Measurements from ENCODE around the gene KDM4C. TPM values are rescaled to one million over a fixed set of nuclear protein-coding genes. Genes with fewer than 3 reads are reported as not detected.

Gene KDM4C
- total and polyA plus RNA-seq, 2 experiments from 2014 or later, result 14.3 to 20.6 TPM

- TF ChIP-seq EZH2phosphoT487 (IDR thresholded peaks at IDR 0.05; ENCODE audit: insufficient read depth, low read depth), result no peak
- no peak for TF ChIP-seq EZH2 (IDR thresholded peaks at IDR 0.05; ENCODE audit: insufficient read depth, poor library complexity, severe bottlenecking)
- no peaks in the 10 kb centered on the region for H4K20me1 ChIP-seq (ENCODE audit: insufficient read depth)
- no peaks in the 10 kb centered on the region for H3K9me2 ChIP-seq (ENCODE audit: insufficient read depth)
- 89% methylated on average over 7 of the region's 7 CpGs for WGBS, 2 experiments (ENCODE audit: low coverage in 1 of 2, low lambda C conversion rate in 2 of 2, missing lambda C conversion rate in 2 of 2)
- DNase-seq, result no peak
- H3K27ac ChIP-seq, result no peak overlapping the region
- H3K9ac ChIP-seq, result no peak overlapping the region
- no peak overlapping the region for H2AFZ ChIP-seq
- peaks cover 1% of the 10 kb centered on the region; the same call in 1 of the 2 replicates for H3K4me1 ChIP-seq (ENCODE audit: insufficient read depth)
- H3K79me2 ChIP-seq (ENCODE audit: insufficient read depth), result no peaks in the 10 kb centered on the region
- no peaks in the 10 kb centered on the region for H3F3A ChIP-seq (ENCODE audit: insufficient read depth)
- H3K4me3 ChIP-seq, result no peak overlapping the region
- in situ Hi-C loops (cut with MboI), result no loop called here
- no peak overlapping the region for H3K4me2 ChIP-seq (ENCODE audit: unreplicated experiment)
- 0 out of 2 replicates have a peak, but pooled peaks cover 8% of the 10 kb centered on the region for H3K36me3 ChIP-seq (ENCODE audit: low read depth)
- H3K27me3 ChIP-seq (replicated peaks; ENCODE audit: insufficient read depth), result no peaks in the 10 kb centered on the region
- H3K9me3 ChIP-seq (ENCODE audit: low read depth), result no peaks in the 10 kb centered on the region
These were observed 345.6 kb downstream of the KDM4C start for GRCh38 chr9:7103367-7103766.

- in situ Hi-C loops (cut with MboI), result no loop called here
- H3K27ac ChIP-seq, result no peak overlapping the region
- no peaks in the 10 kb centered on the region for H4K20me1 ChIP-seq (ENCODE audit: insufficient read depth)
- H2AFZ ChIP-seq, result no peak overlapping the region
- no peaks in the 10 kb centered on the region for H3K27me3 ChIP-seq (replicated peaks; ENCODE audit: insufficient read depth)
- H3K4me1 ChIP-seq (ENCODE audit: insufficient read depth), result no peaks in the 10 kb centered on the region
- H3K79me2 ChIP-seq (ENCODE audit: insufficient read depth), result no peaks in the 10 kb centered on the region
- no peaks in the 10 kb centered on the region for H3F3A ChIP-seq (ENCODE audit: insufficient read depth)
- no peak overlapping the region for H3K4me2 ChIP-seq (ENCODE audit: unreplicated experiment)
- DNase-seq, result no peak
- TF ChIP-seq EZH2 (IDR thresholded peaks at IDR 0.05; ENCODE audit: insufficient read depth, poor library complexity, severe bottlenecking), result no peak
- TF ChIP-seq EZH2phosphoT487 (IDR thresholded peaks at IDR 0.05; ENCODE audit: insufficient read depth, low read depth), result no peak
- WGBS, 2 experiments (ENCODE audit: low coverage in 1 of 2, low lambda C conversion rate in 2 of 2, missing lambda C conversion rate in 2 of 2), result 76 to 79% methylated on average over 6 of the region's 6 CpGs
- H3K4me3 ChIP-seq, result no peak overlapping the region
- H3K9me3 ChIP-seq (ENCODE audit: low read depth), result no peaks in the 10 kb centered on the region
- 0 out of 2 replicates have a peak, but pooled peaks cover 8% of the 10 kb centered on the region for H3K36me3 ChIP-seq (ENCODE audit: low read depth)
- H3K9ac ChIP-seq, result no peak overlapping the region
- H3K9me2 ChIP-seq (ENCODE audit: insufficient read depth), result no peaks in the 10 kb centered on the region
These were observed 346.0 kb downstream of the KDM4C start for GRCh38 chr9:7103771-7104170.

GRCh38 chr9:7104625-7105024 lies 346.9 kb downstream of the KDM4C start:
- TF ChIP-seq EZH2 (IDR thresholded peaks at IDR 0.05; ENCODE audit: insufficient read depth, poor library complexity, severe bottlenecking), result no peak
- TF ChIP-seq EZH2phosphoT487 (IDR thresholded peaks at IDR 0.05; ENCODE audit: insufficient read depth, low read depth), result no peak
- Histone ChIP-seq H3K9me3 (ENCODE audit: low read depth) (no peaks in the 10 kb centered on the region), H3F3A (ENCODE audit: insufficient read depth) (no peaks in the 10 kb centered on the region), H3K9ac (no peak overlapping the region), H3K36me3 (ENCODE audit: low read depth) (0 out of 2 replicates have a peak, but pooled peaks cover 8% of the 10 kb centered on the region), H3K79me2 (ENCODE audit: insufficient read depth) (no peaks in the 10 kb centered on the region), H3K4me3 (no peak overlapping the region), H3K9me2 (ENCODE audit: insufficient read depth) (no peaks in the 10 kb centered on the region), H4K20me1 (ENCODE audit: insufficient read depth) (no peaks in the 10 kb centered on the region), H3K27me3 (replicated peaks; ENCODE audit: insufficient read depth) (no peaks in the 10 kb centered on the region), H3K4me2 (ENCODE audit: unreplicated experiment) (no peak overlapping the region), H3K4me1 (ENCODE audit: insufficient read depth) (no peaks in the 10 kb centered on the region), H3K27ac (no peak overlapping the region), H2AFZ (no peak overlapping the region)
- 91 to 95% methylated on average over 2 of the region's 2 CpGs for WGBS, 2 experiments (ENCODE audit: low coverage in 1 of 2, low lambda C conversion rate in 2 of 2, missing lambda C conversion rate in 2 of 2)
- in situ Hi-C loops (cut with MboI), result no loop called here
- DNase-seq, result no peak

GRCh38 chr9:7105095-7105494 lies 347.3 kb downstream of the KDM4C start:
- DNase-seq, result no peak
- H4K20me1 ChIP-seq (ENCODE audit: insufficient read depth), result no peaks in the 10 kb centered on the region
- 0 out of 2 replicates have a peak, but pooled peaks cover 8% of the 10 kb centered on the region for H3K36me3 ChIP-seq (ENCODE audit: low read depth)
- H3K9me3 ChIP-seq (ENCODE audit: low read depth), result no peaks in the 10 kb centered on the region
- H3K79me2 ChIP-seq (ENCODE audit: insufficient read depth), result no peaks in the 10 kb centered on the region
- no peaks in the 10 kb centered on the region for H3K9me2 ChIP-seq (ENCODE audit: insufficient read depth)
- no peak overlapping the region for H3K9ac ChIP-seq
- 63 to 68% methylated on average over 2 of the region's 2 CpGs for WGBS, 2 experiments (ENCODE audit: low coverage in 1 of 2, low lambda C conversion rate in 2 of 2, missing lambda C conversion rate in 2 of 2)
- no peak overlapping the region for H2AFZ ChIP-seq
- H3K27ac ChIP-seq, result no peak overlapping the region
- H3F3A ChIP-seq (ENCODE audit: insufficient read depth), result no peaks in the 10 kb centered on the region
- H3K4me1 ChIP-seq (ENCODE audit: insufficient read depth), result no peaks in the 10 kb centered on the region
- no peaks in the 10 kb centered on the region for H3K27me3 ChIP-seq (replicated peaks; ENCODE audit: insufficient read depth)
- in situ Hi-C loops (cut with MboI), result no loop called here
- H3K4me2 ChIP-seq (ENCODE audit: unreplicated experiment), result no peak overlapping the region
- TF ChIP-seq EZH2 (IDR thresholded peaks at IDR 0.05; ENCODE audit: insufficient read depth, poor library complexity, severe bottlenecking) (no peak), EZH2phosphoT487 (IDR thresholded peaks at IDR 0.05; ENCODE audit: insufficient read depth, low read depth) (no peak)
- H3K4me3 ChIP-seq, result no peak overlapping the region

- no peaks in the 10 kb centered on the region for H3K4me1 ChIP-seq (ENCODE audit: insufficient read depth)
- 0 out of 2 replicates have a peak, but pooled peaks cover 4% of the 10 kb centered on the region for H3K36me3 ChIP-seq (ENCODE audit: low read depth)
- H3K79me2 ChIP-seq (ENCODE audit: insufficient read depth), result no peaks in the 10 kb centered on the region
- in situ Hi-C loops (cut with MboI), result no loop called here
- H3K9me3 ChIP-seq (ENCODE audit: low read depth), result no peaks in the 10 kb centered on the region
- TF ChIP-seq EZH2phosphoT487 (IDR thresholded peaks at IDR 0.05; ENCODE audit: insufficient read depth, low read depth) (no peak), EZH2 (IDR thresholded peaks at IDR 0.05; ENCODE audit: insufficient read depth, poor library complexity, severe bottlenecking) (no peak)
- no peaks in the 10 kb centered on the region for H3K27me3 ChIP-seq (replicated peaks; ENCODE audit: insufficient read depth)
- H3F3A ChIP-seq (ENCODE audit: insufficient read depth), result no peaks in the 10 kb centered on the region
- H3K27ac ChIP-seq, result no peak overlapping the region
- H2AFZ ChIP-seq, result no peak overlapping the region
- H4K20me1 ChIP-seq (ENCODE audit: insufficient read depth), result no peaks in the 10 kb centered on the region
- H3K4me2 ChIP-seq (ENCODE audit: unreplicated experiment), result no peak overlapping the region
- H3K4me3 ChIP-seq, result no peak overlapping the region
- no peak for DNase-seq
- H3K9ac ChIP-seq, result no peak overlapping the region
- H3K9me2 ChIP-seq (ENCODE audit: insufficient read depth), result no peaks in the 10 kb centered on the region
These were observed 351.2 kb downstream of the KDM4C start for GRCh38 chr9:7108936-7109335.
